SH-SY5Y (cell line): ENCODE results near the gene DOK6.

Source experiments
- GATA2 ChIP-seq: IDR thresholded peaks from 2 replicates; pipeline ENCODE4 v1.6.1; 2011; ENCODE audit warnings: mild to moderate bottlenecking, low read depth, low read length
- GATA3 ChIP-seq: IDR thresholded peaks from 2 replicates; pipeline ENCODE4 v1.6.1; 2011; ENCODE audit warnings: low read depth, mild to moderate bottlenecking, low read length, moderate library complexity

- TF ChIP-seq GATA3 (no peak), GATA2 (no peak)
These were observed 452.4 kb downstream of the DOK6 start for GRCh38 chr18:69853051-69853450.
